Parathyroid adenoma (tissue), 2 donors: ENCODE measurements around the gene RXFP3.

Experiments
- H2AFZ ChIP-seq: fragments of 300-600 bp; sonication (generic); one replicate; pipeline ENCODE4 v1.7.0; 2017; ENCODE audit warnings: antibody characterized with exemption, mild to moderate bottlenecking
- H3K27ac ChIP-seq: fragments of 300-600 bp; sonication (generic); one replicate; pipeline ENCODE4 v1.7.0; 2017
- H3K27me3 ChIP-seq: fragments of 300-600 bp; sonication (generic); one replicate; pipeline ENCODE4 v1.7.0; 2017; ENCODE audit warnings: low read length; ENCODE audit not compliant: control insufficient read depth, insufficient read depth
- H3K36me3 ChIP-seq: fragments of 300-600 bp; sonication (generic); one replicate; pipeline ENCODE4 v1.7.0; 2017; ENCODE audit warnings: low read length; ENCODE audit not compliant: control insufficient read depth, insufficient read depth
- H3K4me1 ChIP-seq: fragments of 300-600 bp; sonication (generic); one replicate; pipeline ENCODE4 v1.7.0; 2017; ENCODE audit warnings: control low read depth
- H3K4me2 ChIP-seq: fragments of 300-600 bp; sonication (generic); one replicate; pipeline ENCODE4 v1.7.0; 2017; ENCODE audit warnings: low read length
- H3K4me3 ChIP-seq: fragments of 300-600 bp; sonication (generic); one replicate; pipeline ENCODE4 v1.7.0; 2017; ENCODE audit warnings: low read depth, low read length
- H3K79me2 ChIP-seq: fragments of 300-600 bp; sonication (generic); one replicate; pipeline ENCODE4 v1.7.0; 2017; ENCODE audit warnings: control low read depth
- H3K9ac ChIP-seq: fragments of 300-600 bp; sonication (generic); one replicate; pipeline ENCODE4 v1.7.0; 2017; ENCODE audit warnings: mild to moderate bottlenecking
- H3K9me3 ChIP-seq: fragments of 300-600 bp; sonication (generic); one replicate; pipeline ENCODE4 v1.7.0; 2017; ENCODE audit warnings: low read length; ENCODE audit not compliant: control insufficient read depth
- CTCF ChIP-seq: fragments of 300-600 bp; sonication (generic); IDR thresholded peaks from one replicate; pipeline ENCODE4 v1.7.0; 2017; ENCODE audit warnings: antibody characterized with exemption, mild to moderate bottlenecking
- donor health status: primary hyperparathyroidism.

The RXFP3 gene

GRCh38 chr5:33891446-33891787, 44.8 kb upstream of the RXFP3 start:
- Histone ChIP-seq H3K27ac (no peak overlapping the region), H3K9ac (no peak overlapping the region)

GRCh38 chr5:33891788-33892619, 44.2 kb upstream of the RXFP3 start, which contains the start of gene ADAMTS12:
ADAMTS12 (minus strand) TSS chr5:33891990; CDS start chr5:33891856, 134 bp downstream.
- H3K27me3 ChIP-seq: no peaks in the 10 kb centered on the region
- H3K9me3 ChIP-seq: no peaks in the 10 kb centered on the region
- H3K9ac ChIP-seq: no peak within 1 kb of the TSS
- peak within 1 kb of the TSS; percentile 27 for H3K4me3 ChIP-seq
- H3K36me3 ChIP-seq: no peaks in the 10 kb centered on the region
- no peaks in the 10 kb centered on the region for H3K79me2 ChIP-seq
- H2AFZ ChIP-seq: peak within 1 kb of the TSS; percentile 51
- TF ChIP-seq CTCF: no peak
- H3K4me2 ChIP-seq: peak within 1 kb of the TSS; percentile 22
- no peaks in the 10 kb centered on the region for H3K4me1 ChIP-seq
- no peak within 1 kb of the TSS for H3K27ac ChIP-seq

More at GRCh38 chr5:33891446-33891787, 44.8 kb upstream of the RXFP3 start:
- Histone ChIP-seq H3K36me3 (no peaks in the 10 kb centered on the region), H3K9me3 (no peaks in the 10 kb centered on the region), H3K4me2 (peak overlapping the region; percentile 22), H3K4me1 (no peaks in the 10 kb centered on the region), H3K27me3 (no peaks in the 10 kb centered on the region), H3K79me2 (no peaks in the 10 kb centered on the region), H2AFZ (peak overlapping the region; percentile 51), H3K4me3 (peak overlapping the region; percentile 27)
- TF ChIP-seq CTCF: no peak

- Histone ChIP-seq H3K27me3 (no peaks in the 10 kb centered on the region), H3K4me2 (no peak overlapping the region), H3K79me2 (no peaks in the 10 kb centered on the region), H3K9ac (no peak overlapping the region), H3K9me3 (no peaks in the 10 kb centered on the region), H3K27ac (no peak overlapping the region), H3K4me1 (no peaks in the 10 kb centered on the region), H2AFZ (peak overlapping the region; percentile 51), H3K36me3 (no peaks in the 10 kb centered on the region), H3K4me3 (no peak overlapping the region)
- no peak for TF ChIP-seq CTCF
Observed at GRCh38 chr5:33892620-33893137, 43.5 kb upstream of the RXFP3 start.

GRCh38 chr5:33894566-33894965, 41.6 kb upstream of the RXFP3 start:
- H3K36me3 ChIP-seq: no peaks in the 10 kb centered on the region
- no peak for TF ChIP-seq CTCF
- H3K9me3 ChIP-seq: no peaks in the 10 kb centered on the region
- no peaks in the 10 kb centered on the region for H3K27me3 ChIP-seq
- H3K27ac ChIP-seq: no peak overlapping the region
- no peak overlapping the region for H2AFZ ChIP-seq
- no peak overlapping the region for H3K4me2 ChIP-seq
- no peak overlapping the region for H3K9ac ChIP-seq
- H3K4me1 ChIP-seq: no peaks in the 10 kb centered on the region
- no peak overlapping the region for H3K4me3 ChIP-seq
- no peaks in the 10 kb centered on the region for H3K79me2 ChIP-seq
